Progenitor cell of endocrine pancreas (in vitro differentiated cells): ENCODE data around the gene FBXL22. TPM values are rescaled to one million over a fixed set of nuclear protein-coding genes. Genes with fewer than 3 reads are reported as not detected.

Source experiments
- DNase-seq: peaks from one replicate; pipeline ENCODE4 v3.0.0; 2021; ENCODE audit warnings: low spot score; ENCODE audit not compliant: unreplicated experiment
- H3K27ac Mint-ChIP-seq: 2 replicates; pipeline ENCODE4 v1.8.0; 2021; ENCODE audit warnings: mild to moderate bottlenecking, moderate library complexity, mixed read lengths
- H3K27me3 Mint-ChIP-seq: 2 replicates; pipeline ENCODE4 v1.8.0; 2021; ENCODE audit warnings: mixed read lengths
- H3K36me3 Mint-ChIP-seq: 2 replicates; pipeline ENCODE4 v1.8.0; 2022; ENCODE audit warnings: mixed read lengths; ENCODE audit not compliant: insufficient read depth
- H3K4me1 Mint-ChIP-seq: 2 replicates; pipeline ENCODE4 v1.8.0; 2021; ENCODE audit warnings: low read depth, mixed read lengths
- H3K4me3 Mint-ChIP-seq: 2 replicates; pipeline ENCODE4 v1.8.0; 2021; ENCODE audit warnings: low read depth, mild to moderate bottlenecking, moderate library complexity, mixed read lengths
- H3K9me3 Mint-ChIP-seq: 2 replicates; pipeline ENCODE4 v1.8.0; 2021; ENCODE audit warnings: low read depth, mixed read lengths
- CTCF ChIP-seq: fragments of 200-600 bp; sonication (generic); IDR thresholded peaks from one replicate; pipeline ENCODE4 v1.5.0; 2021; ENCODE audit warnings: antibody characterized with exemption, mild to moderate bottlenecking; ENCODE audit not compliant: unreplicated experiment
- total RNA-seq: library from RNA; stranded (reverse); gene quantifications from 2 replicates; pipeline ENCODE4 v1.2.1, GENCODE V29; 2021

FBXL22 gene
- total RNA-seq, 1 donor from 2014 or later, result 0.31 TPM

GRCh38 chr15:63636518-63637061 lies 39.4 kb downstream of the FBXL22 start:
- H3K27me3 Mint-ChIP-seq, result no peaks in the 10 kb centered on the region
- no peak for DNase-seq
- H3K9me3 Mint-ChIP-seq, result no peaks in the 10 kb centered on the region
- H3K4me1 Mint-ChIP-seq, result no peaks in the 10 kb centered on the region
- H3K4me3 Mint-ChIP-seq, result no peak overlapping the region
- no peak for TF ChIP-seq CTCF
- H3K36me3 Mint-ChIP-seq, result peaks cover 27% of the 10 kb centered on the region
- H3K27ac Mint-ChIP-seq, result no peak overlapping the region

GRCh38 chr15:63638839-63639238 lies 41.7 kb downstream of the FBXL22 start:
- Mint-ChIP-seq H3K27ac (no peak overlapping the region), H3K9me3 (no peaks in the 10 kb centered on the region), H3K4me1 (no peaks in the 10 kb centered on the region), H3K27me3 (no peaks in the 10 kb centered on the region), H3K4me3 (no peak overlapping the region), H3K36me3 (peaks cover 19% of the 10 kb centered on the region)
- no peak for TF ChIP-seq CTCF
- no peak for DNase-seq

GRCh38 chr15:63640146-63640545 lies 43.0 kb downstream of the FBXL22 start:
- no peaks in the 10 kb centered on the region for H3K4me1 Mint-ChIP-seq
- no peak for TF ChIP-seq CTCF
- H3K36me3 Mint-ChIP-seq, result peaks cover 11% of the 10 kb centered on the region
- H3K27me3 Mint-ChIP-seq, result no peaks in the 10 kb centered on the region
- no peak for DNase-seq
- H3K27ac Mint-ChIP-seq, result no peak overlapping the region
- H3K9me3 Mint-ChIP-seq, result no peaks in the 10 kb centered on the region
- H3K4me3 Mint-ChIP-seq, result no peak overlapping the region

Other genes with a start within 250 kb of the FBXL22 start
- 0.38 and 0.58 TPM in 2 replicates for gene CA12, start 215.5 kb upstream of the FBXL22 start, total RNA-seq
- 77.0 and 81.2 TPM in 2 replicates for gene USP3, start 92.8 kb upstream of the FBXL22 start, total RNA-seq
- gene HERC1, start 236.6 kb downstream of the FBXL22 start, total RNA-seq, result 62.2 and 68.6 TPM in 2 replicates